ENCODE measurements around the gene RTKN. TPM values are rescaled to one million over a fixed set of nuclear protein-coding genes. Genes with fewer than 3 reads are reported as not detected.

Gene RTKN
- total and polyA plus RNA-seq, 9 of the 15 experiments (the other 6 are each of a cell fraction or from before 2014, with no cell fraction given), result 0.14 to 6.9 (median 3.6) TPM

DNA sequence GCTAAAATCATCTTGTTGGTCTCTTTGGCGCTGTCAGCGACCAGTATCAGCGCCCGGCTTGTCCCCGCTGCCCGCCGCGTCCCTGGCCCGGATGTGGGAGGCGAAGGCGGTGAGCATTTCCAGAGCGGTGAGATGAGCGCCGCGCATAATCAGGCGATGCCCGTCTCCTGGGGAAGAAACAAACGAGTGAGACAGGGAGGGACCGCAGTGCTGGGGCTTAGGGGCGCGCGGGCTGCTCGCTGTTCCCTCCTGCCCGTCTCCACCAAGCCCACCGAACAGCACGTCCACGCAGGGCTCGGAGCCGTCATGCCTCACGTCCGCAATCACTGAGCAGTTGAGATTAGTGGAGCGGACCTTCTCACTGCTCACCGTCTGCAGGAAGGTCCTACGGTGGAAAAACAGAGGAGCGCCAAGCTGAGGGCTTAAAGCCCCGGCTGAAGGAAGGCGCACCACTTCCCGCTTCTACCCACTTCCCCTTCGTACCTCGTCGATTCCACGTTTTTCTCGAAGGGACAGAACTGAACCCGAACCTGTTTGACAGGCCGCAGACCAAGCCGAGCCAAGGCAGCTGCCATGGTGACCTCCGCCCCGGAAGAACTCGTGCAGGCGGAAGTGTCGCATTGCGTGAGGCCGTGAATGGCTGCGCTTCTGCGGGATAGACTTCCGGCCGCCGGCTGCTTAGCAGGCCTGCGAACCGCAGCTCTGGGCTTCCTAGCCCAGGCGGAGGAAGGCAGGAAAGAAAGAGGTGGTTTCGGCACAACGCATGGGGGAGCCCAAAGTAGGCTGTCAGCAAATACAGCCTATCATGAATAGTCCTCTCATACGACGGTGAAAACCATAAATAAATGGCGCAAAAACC is 30.6 kb upstream of the RTKN start, which contains the start of gene MRPL53:
Gene MRPL53, minus strand, starts transcription at position 595 of the 859 bp plus-strand sequence. Its CDS starts 20 bp downstream, at position 575.
- peak; percentile 90 for FAIRE-seq
- Histone ChIP-seq H3K27me3 (ENCODE audit: control insufficient read depth in 2 of 2, insufficient read depth in 2 of 2, low read length in 2 of 2) (no peaks in the 10 kb centered on the region), H3K9ac (ENCODE audit: insufficient read depth in 1 of 2, low read depth in 2 of 2, low read length in 2 of 2) (peak within 1 kb of the TSS; percentile 88 to 95), H3K4me2 (ENCODE audit: insufficient read depth, low read length) (peak within 1 kb of the TSS; percentile 99), H3K4me3 (peak within 1 kb of the TSS; percentile 83), H4K20me1 (replicated peaks; ENCODE audit: control insufficient read depth, insufficient read depth, low read length) (no peaks in the 10 kb centered on the region), H3K79me2 (ENCODE audit: control insufficient read depth, insufficient read depth, low read length) (peaks cover 13% of the 10 kb centered on the region; the same call in 2 of the 3 replicates), H3K27ac (ENCODE audit: extremely low read depth, low read depth, low read length) (peak within 1 kb of the TSS; percentile 95), H2AFZ (ENCODE audit: low read depth, low read length) (peak within 1 kb of the TSS; percentile 97), H3K9me3 (replicated peaks; ENCODE audit: control insufficient read depth, insufficient read depth, low read depth, low read length) (no peaks in the 10 kb centered on the region), H3K9me1 (ENCODE audit: control insufficient read depth, insufficient read depth, low read length) (peaks cover 4% of the 10 kb centered on the region), H3K36me3 (ENCODE audit: control insufficient read depth, insufficient read depth, low read length) (peaks cover 20% of the 10 kb centered on the region; the same call in 2 of the 3 replicates), H3K4me1 (replicated peaks in 1 of 2; ENCODE audit: control insufficient read depth in 2 of 2, insufficient read depth in 2 of 2, low read length in 2 of 2) (peaks cover 12 to 16% of the 10 kb centered on the region in 2 experiments; a peak in 3 of 5 replicates)
- intact Hi-C loops (cut with micrococcal nuclease) (loop anchor here (5.0 kb wide), 1 partner anchor 75 kb away; no protein-coding TSS in a partner anchor), in situ Hi-C loops (cut with MboI) (no loop called here)
- ATAC-seq, result peak; percentile 93
- BruUV-seq (replicated peaks), result TSS peak; percentile 91
- under 1% methylated on average over 59 of the region's 66 CpGs for WGBS (ENCODE audit: insufficient coverage, low coverage, missing lambda C conversion rate)
- DNase-seq (ENCODE audit: extremely low read depth in 1 of 4, low spot score in 3 of 4), result peak; percentile 80 to 97 (median 80)
- POLR2A ChIA-PET, result interaction anchor here (0.6 to 4.0 kb wide), 6 partner anchors 10 to 1056 kb away, joined by 3 to 28 read pairs (median 4); partner anchors contain the start of genes AUP1, CCDC142, HTRA2 and TTC31
- CTCF ChIA-PET (ENCODE audit: low intra/inter-chr PET ratio), result interaction anchor here (0.7 kb wide), 1 partner anchor 1887 kb away, joined by 3 read pairs; no protein-coding TSS in a partner anchor
- no peak for TF ChIP-seq ZKSCAN8 (CRISPR knock-in tag; IDR thresholded peaks at IDR 0.05)
- no peak for TF ChIP-seq STAT5B (CRISPR knock-in tag; IDR thresholded peaks at IDR 0.05)
- TF ChIP-seq, protein P1, sequence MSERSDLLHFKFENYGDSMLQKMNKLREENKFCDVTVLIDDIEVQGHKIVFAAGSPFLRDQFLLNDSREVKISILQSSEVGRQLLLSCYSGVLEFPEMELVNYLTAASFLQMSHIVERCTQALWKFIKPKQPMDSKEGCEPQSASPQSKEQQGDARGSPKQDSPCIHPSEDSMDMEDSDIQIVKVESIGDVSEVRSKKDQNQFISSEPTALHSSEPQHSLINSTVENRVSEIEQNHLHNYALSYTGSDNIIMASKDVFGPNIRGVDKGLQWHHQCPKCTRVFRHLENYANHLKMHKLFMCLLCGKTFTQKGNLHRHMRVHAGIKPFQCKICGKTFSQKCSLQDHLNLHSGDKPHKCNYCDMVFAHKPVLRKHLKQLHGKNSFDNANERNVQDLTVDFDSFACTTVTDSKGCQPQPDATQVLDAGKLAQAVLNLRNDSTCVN (CRISPR knock-in tag; IDR thresholded peaks at IDR 0.05), result peak; percentile 72; the same call in 1 of the 2 replicates
- peak; percentile 98 for TF ChIP-seq POLR2B (IDR thresholded peaks at IDR 0.05; ENCODE audit: low read depth, partially characterized antibody)
- TF ChIP-seq, protein P2, sequence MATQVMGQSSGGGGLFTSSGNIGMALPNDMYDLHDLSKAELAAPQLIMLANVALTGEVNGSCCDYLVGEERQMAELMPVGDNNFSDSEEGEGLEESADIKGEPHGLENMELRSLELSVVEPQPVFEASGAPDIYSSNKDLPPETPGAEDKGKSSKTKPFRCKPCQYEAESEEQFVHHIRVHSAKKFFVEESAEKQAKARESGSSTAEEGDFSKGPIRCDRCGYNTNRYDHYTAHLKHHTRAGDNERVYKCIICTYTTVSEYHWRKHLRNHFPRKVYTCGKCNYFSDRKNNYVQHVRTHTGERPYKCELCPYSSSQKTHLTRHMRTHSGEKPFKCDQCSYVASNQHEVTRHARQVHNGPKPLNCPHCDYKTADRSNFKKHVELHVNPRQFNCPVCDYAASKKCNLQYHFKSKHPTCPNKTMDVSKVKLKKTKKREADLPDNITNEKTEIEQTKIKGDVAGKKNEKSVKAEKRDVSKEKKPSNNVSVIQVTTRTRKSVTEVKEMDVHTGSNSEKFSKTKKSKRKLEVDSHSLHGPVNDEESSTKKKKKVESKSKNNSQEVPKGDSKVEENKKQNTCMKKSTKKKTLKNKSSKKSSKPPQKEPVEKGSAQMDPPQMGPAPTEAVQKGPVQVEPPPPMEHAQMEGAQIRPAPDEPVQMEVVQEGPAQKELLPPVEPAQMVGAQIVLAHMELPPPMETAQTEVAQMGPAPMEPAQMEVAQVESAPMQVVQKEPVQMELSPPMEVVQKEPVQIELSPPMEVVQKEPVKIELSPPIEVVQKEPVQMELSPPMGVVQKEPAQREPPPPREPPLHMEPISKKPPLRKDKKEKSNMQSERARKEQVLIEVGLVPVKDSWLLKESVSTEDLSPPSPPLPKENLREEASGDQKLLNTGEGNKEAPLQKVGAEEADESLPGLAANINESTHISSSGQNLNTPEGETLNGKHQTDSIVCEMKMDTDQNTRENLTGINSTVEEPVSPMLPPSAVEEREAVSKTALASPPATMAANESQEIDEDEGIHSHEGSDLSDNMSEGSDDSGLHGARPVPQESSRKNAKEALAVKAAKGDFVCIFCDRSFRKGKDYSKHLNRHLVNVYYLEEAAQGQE (IDR thresholded peaks at IDR 0.05; ENCODE audit: borderline replicate concordance), result peak; percentile 22; the same call in 1 of the 2 replicates
- TF ChIP-seq, protein P2 (CRISPR knock-in tag; IDR thresholded peaks at IDR 0.05; ENCODE audit: low read depth), result 0 out of 2 replicates have a peak, but pooled peaks have one; percentile 80
- peak in 1 of 2 experiments; percentile 60; a peak in 2 of 4 replicates for TF ChIP-seq SRF (CRISPR knock-in tag; IDR thresholded peaks at IDR 0.05)
- TF ChIP-seq RBM17 (IDR thresholded peaks at IDR 0.05; ENCODE audit: borderline replicate concordance, low read depth, low read length), result no peak
- TF ChIP-seq ATF1 (CRISPR knock-in tag; IDR thresholded peaks at IDR 0.05), result no peak
- TF ChIP-seq ATF1 (tag; IDR thresholded peaks at IDR 0.05), result peak; percentile 90

Measured in K562 (cell line).